ENCODE data around the gene BRI3BP.

DNA sequence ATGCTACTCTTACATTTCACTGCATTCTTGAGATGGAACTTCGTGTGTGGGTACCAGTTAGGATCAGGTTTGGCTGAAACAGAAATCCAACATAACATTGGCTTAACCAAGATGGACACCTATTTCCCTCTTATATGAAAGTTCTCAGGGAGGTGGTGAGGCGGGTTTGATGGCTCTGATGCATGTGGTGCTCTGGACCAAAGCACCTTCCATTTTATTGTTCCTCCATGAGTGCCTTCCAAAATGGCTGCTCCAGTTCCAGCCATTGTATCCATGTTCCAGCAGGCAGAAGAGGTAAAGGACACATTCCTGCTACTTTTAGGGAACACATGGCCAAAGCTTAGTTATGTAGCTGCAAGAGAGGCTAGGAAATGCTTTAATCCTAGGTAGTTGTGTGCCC, 29.6 kb downstream of the BRI3BP start:
- TF ChIP-seq YY1 (IDR thresholded peaks at IDR 0.05; ENCODE audit: insufficient read depth, insufficient read length) (no peak), ZNF274 (IDR thresholded peaks at IDR 0.05; ENCODE audit: low read depth, low read length) (no peak), SUZ12 (IDR thresholded peaks at IDR 0.05; ENCODE audit: extremely low read depth, insufficient read depth, insufficient read length) (no peak)

All from NT2/D1 (cell line).